GM13976 (cell line): ENCODE data around the gene RCOR1.

Source experiments
- DNase-seq: peaks from one replicate; pipeline ENCODE4 v3.0.0; 2012; ENCODE audit warnings: low spot score
- CTCF ChIP-seq: IDR thresholded peaks from 2 replicates; pipeline ENCODE4 v1.5.1; 2012; ENCODE audit warnings: borderline replicate concordance, mild to moderate bottlenecking; ENCODE audit not compliant: insufficient read depth; ENCODE audit errors: extremely low read depth, missing control alignments, control extremely low read depth
- in situ Hi-C: fragments of 300-500 bp; cut with MboI; formaldehyde crosslinking; loops from one replicate; pipeline ENCODE4 v1.12.0; 2022; ENCODE audit warnings: low sequenced_read_pairs, mixed read lengths, inconsistent platforms; ENCODE audit not compliant: unreplicated experiment

The RCOR1 gene

GRCh38 chr14:102776761-102777710 lies 184.6 kb downstream of the RCOR1 start, which contains the start of gene TRAF3:
TSS of gene TRAF3 (plus strand) at chr14:102777449. CDS start at chr14:102870202, 92,753 bp downstream.
- DNase-seq: peak; percentile 94
- in situ Hi-C loops: no loop called here
- TF ChIP-seq CTCF: no peak

DNA sequence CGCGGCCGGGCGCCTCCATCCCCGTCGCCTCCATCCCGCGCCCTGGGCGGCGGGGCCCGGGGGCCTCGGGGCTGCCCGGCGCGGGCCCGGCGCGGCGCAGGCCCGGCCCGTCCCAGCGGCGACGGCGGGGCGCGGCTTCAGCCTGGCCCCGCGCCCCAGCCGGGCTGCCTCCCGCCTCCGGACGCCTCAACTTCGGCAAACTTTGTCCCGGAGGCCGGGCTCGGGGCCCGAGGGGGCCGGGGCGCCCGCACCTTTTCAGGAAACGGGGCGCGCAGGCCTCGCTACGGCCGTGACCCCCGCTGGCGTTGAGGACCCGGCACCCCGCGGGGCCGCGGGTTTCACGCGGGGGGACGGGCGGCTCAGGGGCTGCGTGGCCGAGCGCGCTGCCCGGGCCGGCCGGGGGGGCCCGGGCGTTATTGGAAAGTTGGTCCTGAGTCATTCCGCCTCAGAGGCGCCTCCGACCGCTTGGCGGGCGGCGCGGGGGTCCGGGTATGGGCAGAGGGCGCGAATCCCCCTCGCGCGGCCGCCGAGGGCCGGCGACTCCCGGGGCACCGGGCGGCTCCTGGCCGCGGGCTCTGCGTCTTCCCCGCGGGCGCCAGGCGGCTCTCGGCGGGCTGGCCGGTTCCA lies 185.4 kb downstream of the RCOR1 start:
- DNase-seq: no peak
- TF ChIP-seq CTCF: no peak
- in situ Hi-C loops: no loop called here

GRCh38 chr14:102778338-102779083 lies 186.1 kb downstream of the RCOR1 start:
- in situ Hi-C loops: no loop called here
- DNase-seq: no peak
- no peak for TF ChIP-seq CTCF

DNA sequence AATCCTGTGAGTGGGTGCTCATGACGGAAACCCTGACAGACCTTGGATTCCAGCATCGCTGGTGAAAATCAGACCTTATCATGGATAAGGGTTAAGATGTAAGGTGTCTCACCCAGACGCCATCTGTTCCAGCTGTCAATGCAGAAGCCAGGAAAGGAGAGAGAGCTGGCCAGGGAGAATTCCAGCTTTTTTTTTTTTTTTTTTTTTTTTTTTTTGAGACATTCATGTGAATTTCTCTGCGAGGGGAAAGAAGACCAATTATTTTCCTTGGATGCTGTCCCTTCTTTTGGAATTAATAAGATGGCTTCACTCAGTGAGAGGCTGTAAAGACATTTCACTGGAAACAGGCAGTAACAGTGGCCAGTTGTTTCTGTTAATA lies 186.6 kb downstream of the RCOR1 start:
- peak; percentile 11 for DNase-seq
- in situ Hi-C loops: no loop called here
- TF ChIP-seq CTCF: no peak

DNA sequence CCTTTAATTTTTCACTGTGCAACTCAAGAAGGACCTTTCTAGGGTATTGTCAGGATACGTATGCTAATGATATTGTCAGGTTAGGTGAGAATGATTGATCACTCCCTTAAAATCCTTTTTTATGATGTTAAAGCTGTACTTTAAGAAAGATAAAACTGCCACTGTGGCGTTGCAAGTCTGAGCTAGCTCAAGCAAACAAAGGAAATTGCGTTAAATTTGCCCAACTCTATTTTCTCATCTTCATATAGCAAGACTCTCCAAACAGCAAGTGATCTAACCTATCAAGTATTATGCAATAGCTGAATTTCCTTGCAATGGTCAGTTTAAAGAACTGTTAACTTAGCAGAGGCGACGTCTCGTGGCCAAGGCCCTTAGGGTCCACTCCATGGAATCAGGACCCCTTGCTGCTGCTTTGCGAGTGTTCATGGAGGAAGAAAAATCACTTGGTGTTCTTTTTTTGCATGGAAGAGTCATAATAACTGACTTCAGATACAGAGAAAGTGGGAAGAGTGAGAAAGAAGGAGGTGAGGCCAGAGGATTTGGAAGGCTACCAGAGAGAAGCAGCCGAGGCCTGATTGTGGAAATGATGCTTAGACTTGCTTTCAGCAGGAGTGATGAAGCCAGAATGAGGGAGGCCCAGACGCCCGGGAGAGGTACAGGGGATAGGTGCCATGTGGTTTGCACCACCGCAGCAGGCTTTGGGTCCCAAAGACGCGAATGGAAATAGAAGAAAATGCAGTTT lies 187.3 kb downstream of the RCOR1 start:
- no peak for TF ChIP-seq CTCF
- DNase-seq: peak; percentile 21
- in situ Hi-C loops: no loop called here
